ENCODE measurements around the gene FOXI3.
"Not testable (repeated sequence)": the region's sequence is repeated elsewhere in the genome, so short reads cannot be mapped to it uniquely, and the experiment has no call there.

FOXI3 gene

GRCh38 chr2:88437010-88437409, 15.5 kb downstream of the FOXI3 start:
- DNase-seq = no peak

- no peak for DNase-seq
These were observed 22.6 kb downstream of the FOXI3 start for GRCh38 chr2:88429929-88430328.

GRCh38 chr2:88423733-88424132, 28.8 kb downstream of the FOXI3 start:
- DNase-seq = no peak

- not testable (repeated sequence) for DNase-seq
These were observed 33.4 kb downstream of the FOXI3 start for GRCh38 chr2:88419051-88419450.

GRCh38 chr2:88416016-88416663, 36.4 kb downstream of the FOXI3 start:
- DNase-seq = no peak

- DNase-seq = not testable (repeated sequence)
These were observed 43.6 kb downstream of the FOXI3 start for GRCh38 chr2:88408870-88409269.

- DNase-seq = no peak
These were observed 52.3 kb downstream of the FOXI3 start for GRCh38 chr2:88400037-88400767.

- DNase-seq = no peak
These were observed 54.3 kb downstream of the FOXI3 start for GRCh38 chr2:88398180-88398579.

Data from activated CD4-positive, alpha-beta T cell treated with anti-CD3 and anti-CD28 coated beads, Interleukin-10, Interleukin-2, amounts not matched to agents 100 ng/mL and 50 ng/mL, durations not matched to agents 16 hours and 8 hours (primary cell).